Heart right ventricle (tissue), 16 donors: ENCODE data around the gene DDC. TPM values are rescaled to one million over a fixed set of nuclear protein-coding genes. Genes with fewer than 3 reads are reported as not detected.
"Not testable (repeated sequence)": the region's sequence is repeated elsewhere in the genome, so short reads cannot be mapped to it uniquely, and the experiment has no call there.

Experiments
- ATAC-seq, 8 donors: fragments of 200-7000 bp; cut with Tn5 transposase; one replicate each; pipeline ENCODE4 v1.9.1; 2020; ENCODE audit warnings: mild to moderate bottlenecking in 8 of 8, moderate library complexity in 8 of 8, moderate number of reproducible peaks in 1 of 8
- DNase-seq, 2 donors: peaks; one replicate each; pipeline ENCODE4 v3.0.0-alpha.2; 2020
- H3K27ac ChIP-seq, 10 donors: fragments of 200-600 bp; sonication (generic) in 2 of 10; one replicate each; pipeline versions ENCODE4 v1.5.0 to v1.8.0; 2020 to 2022; ENCODE audit warnings: mild to moderate bottlenecking in 3 of 10
- H3K27me3 ChIP-seq, 7 donors: fragments of 200-600 bp; one replicate each; pipeline ENCODE4 v1.8.0; 2021 to 2022; ENCODE audit warnings: mild to moderate bottlenecking in 2 of 7
- H3K36me3 ChIP-seq, 9 donors: fragments of 200-600 bp; sonication (generic) in 1 of 9; one replicate each; pipeline versions ENCODE4 v1.5.0 to v1.8.0; 2020 to 2022; ENCODE audit warnings: mild to moderate bottlenecking in 2 of 9
- H3K4me1 ChIP-seq, 9 donors: fragments of 200-600 bp; sonication (generic) in 1 of 9; one replicate each; pipeline versions ENCODE4 v1.5.0 to v1.8.0; 2020 to 2022; ENCODE audit warnings: mild to moderate bottlenecking in 4 of 9
- H3K4me3 ChIP-seq, 10 donors: fragments of 200-600 bp; sonication (generic) in 2 of 10; one replicate each; pipeline versions ENCODE4 v1.5.0 to v1.8.0; 2020 to 2022; ENCODE audit warnings: mild to moderate bottlenecking in 7 of 10, moderate library complexity in 2 of 10
- H3K9me3 ChIP-seq, 11 donors: fragments of 200-600 bp in 10 of 11; sonication (generic) in 2 of 11; one replicate each; pipeline versions ENCODE4 v1.5.0 to v1.8.0; 2013 to 2022; ENCODE audit warnings: mild to moderate bottlenecking in 2 of 11, control low read depth in 1 of 11, moderate library complexity in 1 of 11
- WGBS, 2 donors: extraction: QIAGEN DNeasy Blood & Tissue Kit; methylation state at CpG; one replicate each; pipeline ENCODE4 v1.1.7; 2013; ENCODE audit warnings: inconsistent platforms in 1 of 2; 5-methylcytosine and 5-hydroxymethylcytosine counted together
- intact Hi-C, 10 donors: fragments of 100-400 bp; cut with DNase I; formaldehyde crosslinking; loops; one replicate each; pipeline versions ENCODE4 v1.11.1 to v1.14.2; 2022
- polyA plus RNA-seq, 2 donors: library from polyadenylated mRNA; stranded (reverse); fragments of 200-250 nt; gene quantifications; one replicate each; pipeline ENCODE4 v1.2.3, GENCODE V29; 2013
- total RNA-seq, 10 donors: library from RNA; stranded (reverse); fragmentation: NEBNext Ultra II Directional in 3 of 10; extraction: Animal tissue kit (Norgen Biotek cat#: 25700) in 3 of 10; gene quantifications; one replicate each; pipeline versions ENCODE4 v1.2.1 to v1.2.4, GENCODE V29; 2021 to 2023
- TF ChIP-seq, protein P1 (sequence below), 9 donors: fragments of 200-600 bp; sonication (generic) in 2 of 9; IDR thresholded peaks; one replicate each; pipeline versions ENCODE4 v1.5.0 to v1.8.0; 2021 to 2022; ENCODE audit warnings: antibody characterized with exemption in 9 of 9, mild to moderate bottlenecking in 5 of 9, moderate library complexity in 1 of 9
- donor health status: Arrhythmogenic right ventricular cardiomyopathy.
- donor health status: ischemic (EF 13 %, LVEDD 7.1; RV severe dilation, severe dysfunction).
- donor health status: healthy with polysubstance abuse.
- donor health status: DM: no; HTN: yes; CAD: no.
- donor health status: DM: no; HTN: no; CAD: no.
- donor health status: ischemic (EF 25% LVEDD 6.9; RV normal size, moderate dysfunction).
- donor health status: ischemic (EF 25% LVEDD 5.7; RV mildly dilated, moderate dysfunction).
- donor health status: healthy.
- donor health status: DM: yes; HTN: yes; CAD: no.
- donor health status: Ischemic cardiomyopathy.
- donor health status: ischemic (EF 35%, LVEDD 5.7; RV mildly dilated, moderate dysfunction).
- donor health status: nonischemic (EF 11% LVEDD 7.7; RV severe dilation, severe dysfunction).
- donor health status: DM: yes; HTN: yes; CAD: no.
- donor health status: PGD.
- donor health status: ischemic (EF 29% LVEDD 5.4; RV normal size, mild dysfunction).
- donor health status: nonischemic (EF 23%, LVEDD 6.1; RV moderate dilation, normal function).

The DDC gene
- total and polyA plus RNA-seq, 12 donors, result not detected

- no peak for DNase-seq
- no peaks in the 10 kb centered on the region for H3K27me3 ChIP-seq
Measured at GRCh38 chr7:50577569-50577968, 12.4 kb upstream of the DDC start.

DNA sequence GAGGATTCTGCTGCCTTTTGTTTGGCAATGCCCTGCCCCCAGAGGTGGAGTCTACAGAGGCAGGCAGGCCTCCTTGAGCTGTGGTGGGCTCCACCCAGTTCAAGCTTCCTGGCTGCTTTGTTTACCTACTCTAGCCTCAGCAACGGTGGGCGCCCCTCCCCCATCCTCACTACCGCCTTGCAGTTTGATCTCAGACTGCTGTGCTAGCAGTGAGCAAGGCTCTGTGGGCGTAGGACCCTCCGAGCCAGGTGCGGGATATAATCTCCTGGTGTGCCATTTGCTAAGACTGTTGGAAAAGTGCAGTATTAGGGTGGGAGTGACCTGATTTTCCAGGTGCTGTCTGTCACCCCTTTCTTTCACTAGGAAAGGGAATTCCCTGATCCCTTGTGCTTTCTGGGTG is 11.2 kb upstream of the DDC start:
- H3K27ac ChIP-seq, ATAC-seq, intact Hi-C loops, H3K4me3 ChIP-seq, DNase-seq, H3K36me3 ChIP-seq, H3K9me3 ChIP-seq, H3K4me1 ChIP-seq, H3K27me3 ChIP-seq: not testable (repeated sequence)
- 67 to 70% methylated on average over 6 of the region's 6 CpGs for WGBS, 2 donors

More at GRCh38 chr7:50577569-50577968, 12.4 kb upstream of the DDC start:
- H3K9me3 ChIP-seq, result peaks cover 0 to 9% (median 0%) of the 10 kb centered on the region in 11 donors
- H3K4me1 ChIP-seq, result no peaks in the 10 kb centered on the region
- TF ChIP-seq, protein P1, sequence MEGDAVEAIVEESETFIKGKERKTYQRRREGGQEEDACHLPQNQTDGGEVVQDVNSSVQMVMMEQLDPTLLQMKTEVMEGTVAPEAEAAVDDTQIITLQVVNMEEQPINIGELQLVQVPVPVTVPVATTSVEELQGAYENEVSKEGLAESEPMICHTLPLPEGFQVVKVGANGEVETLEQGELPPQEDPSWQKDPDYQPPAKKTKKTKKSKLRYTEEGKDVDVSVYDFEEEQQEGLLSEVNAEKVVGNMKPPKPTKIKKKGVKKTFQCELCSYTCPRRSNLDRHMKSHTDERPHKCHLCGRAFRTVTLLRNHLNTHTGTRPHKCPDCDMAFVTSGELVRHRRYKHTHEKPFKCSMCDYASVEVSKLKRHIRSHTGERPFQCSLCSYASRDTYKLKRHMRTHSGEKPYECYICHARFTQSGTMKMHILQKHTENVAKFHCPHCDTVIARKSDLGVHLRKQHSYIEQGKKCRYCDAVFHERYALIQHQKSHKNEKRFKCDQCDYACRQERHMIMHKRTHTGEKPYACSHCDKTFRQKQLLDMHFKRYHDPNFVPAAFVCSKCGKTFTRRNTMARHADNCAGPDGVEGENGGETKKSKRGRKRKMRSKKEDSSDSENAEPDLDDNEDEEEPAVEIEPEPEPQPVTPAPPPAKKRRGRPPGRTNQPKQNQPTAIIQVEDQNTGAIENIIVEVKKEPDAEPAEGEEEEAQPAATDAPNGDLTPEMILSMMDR (IDR thresholded peaks at IDR 0.05), result no peak
- intact Hi-C loops, result no loop called here
- no peak overlapping the region for H3K27ac ChIP-seq
- 87 to 93% methylated on average over 10 of the region's 10 CpGs for WGBS, 2 donors
- no peaks in the 10 kb centered on the region for H3K36me3 ChIP-seq
- no peak for ATAC-seq
- H3K4me3 ChIP-seq, result no peak overlapping the region

DNA sequence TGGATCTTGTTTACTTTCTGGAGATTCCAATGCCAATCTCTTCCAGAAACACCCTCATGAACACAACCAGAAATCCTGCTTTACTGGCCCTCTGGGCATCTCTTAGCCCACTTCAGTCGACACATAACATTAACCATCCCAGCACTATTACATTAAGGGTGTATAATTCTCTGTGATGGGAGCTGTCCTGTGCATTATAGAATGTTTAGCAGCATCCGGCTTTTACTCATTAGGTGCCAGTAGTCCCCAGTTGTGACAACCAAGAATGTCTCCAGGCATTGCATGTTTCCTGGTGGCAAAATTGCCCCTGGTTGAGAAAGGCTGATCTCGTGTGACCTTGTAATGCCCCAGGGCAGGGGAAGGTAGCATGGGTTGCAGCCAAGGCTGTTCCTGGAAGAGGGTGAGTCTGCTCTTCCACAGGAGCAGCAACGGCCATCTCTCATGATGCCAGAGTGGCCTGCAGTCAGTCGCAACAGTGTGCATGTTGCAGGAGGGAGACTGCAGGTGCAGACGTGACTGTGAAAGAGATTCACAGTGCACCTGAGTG is 2.6 kb upstream of the DDC start:
- Histone ChIP-seq H3K9me3 (peaks cover 0 to 11% (median 0%) of the 10 kb centered on the region in 11 donors), H3K4me3 (no peak overlapping the region), H3K4me1 (no peaks in the 10 kb centered on the region), H3K36me3 (no peaks in the 10 kb centered on the region), H3K27me3 (peaks cover 0 to 7% (median 0%) of the 10 kb centered on the region in 7 donors), H3K27ac (no peak overlapping the region)
- intact Hi-C loops, result no loop called here
- no peak for DNase-seq
- TF ChIP-seq, protein P1 (IDR thresholded peaks at IDR 0.05), result no peak
- ATAC-seq, result no peak
- WGBS, 2 donors, result 77 to 84% methylated on average over 6 of the region's 6 CpGs

DNA sequence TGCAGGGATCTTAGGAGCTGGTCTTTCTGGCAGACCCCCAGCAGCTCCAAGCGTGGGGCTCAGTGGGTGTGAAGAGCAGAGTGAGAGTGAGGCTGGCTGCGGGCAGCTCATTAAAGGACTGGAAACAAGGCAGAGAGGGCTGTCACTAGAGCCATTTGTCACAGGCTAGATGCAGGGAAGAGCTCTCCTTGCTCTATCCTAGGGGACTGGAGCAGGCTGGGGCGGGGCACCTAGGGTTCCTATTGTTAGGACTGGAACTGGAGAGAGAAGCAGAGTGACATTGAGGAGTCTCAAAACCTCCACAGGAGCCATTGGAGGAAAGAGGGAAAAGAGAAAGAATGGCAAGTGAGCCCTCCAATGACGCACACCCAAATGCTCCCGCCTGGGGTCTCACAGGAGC is 772 bp upstream of the DDC start:
- no peak overlapping the region for H3K4me3 ChIP-seq
- no peaks in the 10 kb centered on the region for H3K36me3 ChIP-seq
- no peak overlapping the region for H3K27ac ChIP-seq
- peaks cover 0 to 10% (median 0%) of the 10 kb centered on the region in 11 donors for H3K9me3 ChIP-seq
- no peak for DNase-seq
- WGBS, 2 donors, result 58 to 70% methylated on average over 5 of the region's 5 CpGs
- TF ChIP-seq, protein P1 (IDR thresholded peaks at IDR 0.05), result no peak
- peaks cover 0 to 11% (median 0%) of the 10 kb centered on the region in 7 donors for H3K27me3 ChIP-seq
- ATAC-seq, result no peak
- intact Hi-C loops, result no loop called here
- no peaks in the 10 kb centered on the region for H3K4me1 ChIP-seq

- no peaks in the 10 kb centered on the region for H3K36me3 ChIP-seq
- peaks cover 0 to 15% (median 0%) of the 10 kb centered on the region in 7 donors for H3K27me3 ChIP-seq
- peaks cover 0 to 6% (median 0%) of the 10 kb centered on the region in 11 donors for H3K9me3 ChIP-seq
- H3K4me1 ChIP-seq, result no peaks in the 10 kb centered on the region
- TF ChIP-seq, protein P1 (IDR thresholded peaks at IDR 0.05), result no peak
- WGBS, 2 donors, result 83 to 84% methylated on average over 2 of the region's 2 CpGs
- ATAC-seq (no peak), DNase-seq (no peak)
- no peak overlapping the region for H3K4me3 ChIP-seq
- intact Hi-C loops, result no loop called here
- H3K27ac ChIP-seq, result no peak overlapping the region
Measured at GRCh38 chr7:50565559-50565916, 333 bp upstream of the DDC start.
